ENCODE data around the gene FASLG.

- TF ChIP-seq POLR2AphosphoS5 (IDR thresholded peaks at IDR 0.05), result no peak
- TF ChIP-seq, protein P1, sequence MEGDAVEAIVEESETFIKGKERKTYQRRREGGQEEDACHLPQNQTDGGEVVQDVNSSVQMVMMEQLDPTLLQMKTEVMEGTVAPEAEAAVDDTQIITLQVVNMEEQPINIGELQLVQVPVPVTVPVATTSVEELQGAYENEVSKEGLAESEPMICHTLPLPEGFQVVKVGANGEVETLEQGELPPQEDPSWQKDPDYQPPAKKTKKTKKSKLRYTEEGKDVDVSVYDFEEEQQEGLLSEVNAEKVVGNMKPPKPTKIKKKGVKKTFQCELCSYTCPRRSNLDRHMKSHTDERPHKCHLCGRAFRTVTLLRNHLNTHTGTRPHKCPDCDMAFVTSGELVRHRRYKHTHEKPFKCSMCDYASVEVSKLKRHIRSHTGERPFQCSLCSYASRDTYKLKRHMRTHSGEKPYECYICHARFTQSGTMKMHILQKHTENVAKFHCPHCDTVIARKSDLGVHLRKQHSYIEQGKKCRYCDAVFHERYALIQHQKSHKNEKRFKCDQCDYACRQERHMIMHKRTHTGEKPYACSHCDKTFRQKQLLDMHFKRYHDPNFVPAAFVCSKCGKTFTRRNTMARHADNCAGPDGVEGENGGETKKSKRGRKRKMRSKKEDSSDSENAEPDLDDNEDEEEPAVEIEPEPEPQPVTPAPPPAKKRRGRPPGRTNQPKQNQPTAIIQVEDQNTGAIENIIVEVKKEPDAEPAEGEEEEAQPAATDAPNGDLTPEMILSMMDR (IDR thresholded peaks at IDR 0.05), result no peak
- no peak for TF ChIP-seq EP300 (IDR thresholded peaks at IDR 0.05)
Observed at GRCh38 chr1:172656576-172656975, 2.3 kb upstream of the FASLG start.
